Panc1 (cell line): ENCODE data around the gene MFN1. TPM values are rescaled to one million over a fixed set of nuclear protein-coding genes. Genes with fewer than 3 reads are reported as not detected.

Experiments used
- ATAC-seq: fragments of 200-7000 bp; cut with Tn5 transposase; 2 replicates; pipeline ENCODE4 v1.9.1; 2020; ENCODE audit warnings: mild to moderate bottlenecking, moderate library complexity
- BruUV-seq: library from RNA; stranded (reverse); fragments of 400-500 nt; replicated peaks from 2 replicates; lab custom pipeline; 2021; lab: Mats Ljungman, UMichigan
- CTCF ChIA-PET: fragments of 300-600 bp; sonication (Branson Sonifier 250); formaldehyde crosslinking; loops from one replicate; lab custom pipeline; 2022; ENCODE audit warnings: antibody characterized with exemption; lab: Charles Lee
- POLR2A ChIA-PET: fragments of 300-600 bp; sonication (Branson Sonifier 250); formaldehyde crosslinking; loops from one replicate; lab custom pipeline; 2022; ENCODE audit warnings: antibody characterized with exemption; lab: Charles Lee
- DNase-seq: peaks from one replicate; pipeline ENCODE4 v3.0.0-alpha.2; 2010; ENCODE audit warnings: low read depth, low spot score
- H3K27ac ChIP-seq: 2 replicates; pipeline ENCODE4 v1.5.1; 2011; ENCODE audit warnings: mild to moderate bottlenecking, low read length, inconsistent platforms
- H3K27me3 ChIP-seq: fragments of 200-500 bp; sonication (Bioruptor generic); 2 replicates; pipeline ENCODE4 v1.6.0; 2014; ENCODE audit warnings: low read length, inconsistent platforms; ENCODE audit not compliant: control insufficient read depth, insufficient read depth
- H3K36me3 ChIP-seq: fragments of 200-500 bp; sonication (Bioruptor generic); 2 replicates; pipeline ENCODE4 v1.5.1; 2014; ENCODE audit warnings: inconsistent platforms, mild to moderate bottlenecking, low read length, moderate library complexity; ENCODE audit not compliant: control insufficient read depth, insufficient read depth
- H3K4me1 ChIP-seq: 2 replicates; pipeline ENCODE4 v1.5.1; 2011; ENCODE audit warnings: inconsistent platforms, mild to moderate bottlenecking, low read length, moderate library complexity; ENCODE audit not compliant: control insufficient read depth, insufficient read depth
- H3K4me3 ChIP-seq, 2 experiments: 2 replicates each; pipeline ENCODE4 v1.5.1; 2011 to 2012; ENCODE audit warnings: low read depth in 2 of 2, low read length in 2 of 2, mild to moderate bottlenecking in 2 of 2, inconsistent platforms in 1 of 2, moderate library complexity in 1 of 2
- H3K9me3 ChIP-seq: fragments of 200-500 bp; sonication (Bioruptor generic); 2 replicates; pipeline ENCODE4 v1.5.1; 2014; ENCODE audit warnings: low read depth, mild to moderate bottlenecking, inconsistent platforms, low read length, moderate library complexity; ENCODE audit not compliant: control insufficient read depth, insufficient read depth
- POLR2AphosphoS5 ChIP-seq: IDR thresholded peaks from 2 replicates; pipeline ENCODE4 v1.6.1; 2012; ENCODE audit warnings: mild to moderate bottlenecking, low read depth, low read length, moderate library complexity
- SIN3A ChIP-seq: IDR thresholded peaks from 2 replicates; pipeline ENCODE4 v1.6.1; 2012; ENCODE audit warnings: low read depth, mild to moderate bottlenecking, low read length, moderate library complexity, borderline replicate concordance; ENCODE audit not compliant: insufficient read depth
- TCF7L2 ChIP-seq: IDR thresholded peaks from 2 replicates; pipeline ENCODE4 v1.6.1; 2011; ENCODE audit warnings: mild to moderate bottlenecking, low read depth, low read length, inconsistent platforms
- in situ Hi-C: cut with HindIII; loops from 2 replicates; pipeline ENCODE4 v1.10.0; 2016; ENCODE audit warnings: low sequenced_read_pairs, low pct_unique_long_range_greater_than_20kb
- intact Hi-C: fragments of 100-400 bp; cut with micrococcal nuclease; formaldehyde crosslinking; loops from one replicate; pipeline ENCODE4 v1.10.0; 2022; ENCODE audit not compliant: unreplicated experiment
- total RNA-seq: library from RNA; stranded (reverse); gene quantifications from one replicate; pipeline ENCODE4 v1.2.1, GENCODE V29; 2021; ENCODE audit not compliant: unreplicated experiment
- TF ChIP-seq, protein P1 (sequence below): fragments of 450-650 bp; IDR thresholded peaks from 2 replicates; pipeline ENCODE4 v1.5.1; 2017; ENCODE audit warnings: mild to moderate bottlenecking
- TF ChIP-seq, protein P2 (sequence below), 2 experiments: IDR thresholded peaks; 2 replicates each; pipeline ENCODE4 v1.6.1; 2011 to 2012; ENCODE audit warnings: low read depth in 2 of 2, control low read depth in 1 of 2, low read length in 1 of 2, mild to moderate bottlenecking in 1 of 2, moderate library complexity in 1 of 2; ENCODE audit not compliant: insufficient read depth in 1 of 2

MFN1 gene
- total RNA-seq, 1 experiment from 2014 or later = 73.5 TPM

GRCh38 chr3:179438841-179439240 is 91.3 kb downstream of the MFN1 start:
- Histone ChIP-seq H3K27me3 (no peaks in the 10 kb centered on the region), H3K36me3 (no peaks in the 10 kb centered on the region), H3K9me3 (no peaks in the 10 kb centered on the region), H3K4me3 (no peak overlapping the region), H3K4me1 (no peaks in the 10 kb centered on the region), H3K27ac (no peak overlapping the region)
- ChIA-PET POLR2A (no interaction called here), CTCF (no interaction called here)
- intact Hi-C loops (no loop called here), in situ Hi-C loops (no loop called here)
- DNase-seq (no peak), ATAC-seq (no peak)
- TF ChIP-seq SIN3A = no peak
- TF ChIP-seq, protein P1, sequence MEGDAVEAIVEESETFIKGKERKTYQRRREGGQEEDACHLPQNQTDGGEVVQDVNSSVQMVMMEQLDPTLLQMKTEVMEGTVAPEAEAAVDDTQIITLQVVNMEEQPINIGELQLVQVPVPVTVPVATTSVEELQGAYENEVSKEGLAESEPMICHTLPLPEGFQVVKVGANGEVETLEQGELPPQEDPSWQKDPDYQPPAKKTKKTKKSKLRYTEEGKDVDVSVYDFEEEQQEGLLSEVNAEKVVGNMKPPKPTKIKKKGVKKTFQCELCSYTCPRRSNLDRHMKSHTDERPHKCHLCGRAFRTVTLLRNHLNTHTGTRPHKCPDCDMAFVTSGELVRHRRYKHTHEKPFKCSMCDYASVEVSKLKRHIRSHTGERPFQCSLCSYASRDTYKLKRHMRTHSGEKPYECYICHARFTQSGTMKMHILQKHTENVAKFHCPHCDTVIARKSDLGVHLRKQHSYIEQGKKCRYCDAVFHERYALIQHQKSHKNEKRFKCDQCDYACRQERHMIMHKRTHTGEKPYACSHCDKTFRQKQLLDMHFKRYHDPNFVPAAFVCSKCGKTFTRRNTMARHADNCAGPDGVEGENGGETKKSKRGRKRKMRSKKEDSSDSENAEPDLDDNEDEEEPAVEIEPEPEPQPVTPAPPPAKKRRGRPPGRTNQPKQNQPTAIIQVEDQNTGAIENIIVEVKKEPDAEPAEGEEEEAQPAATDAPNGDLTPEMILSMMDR = no peak
- TF ChIP-seq, protein P2, sequence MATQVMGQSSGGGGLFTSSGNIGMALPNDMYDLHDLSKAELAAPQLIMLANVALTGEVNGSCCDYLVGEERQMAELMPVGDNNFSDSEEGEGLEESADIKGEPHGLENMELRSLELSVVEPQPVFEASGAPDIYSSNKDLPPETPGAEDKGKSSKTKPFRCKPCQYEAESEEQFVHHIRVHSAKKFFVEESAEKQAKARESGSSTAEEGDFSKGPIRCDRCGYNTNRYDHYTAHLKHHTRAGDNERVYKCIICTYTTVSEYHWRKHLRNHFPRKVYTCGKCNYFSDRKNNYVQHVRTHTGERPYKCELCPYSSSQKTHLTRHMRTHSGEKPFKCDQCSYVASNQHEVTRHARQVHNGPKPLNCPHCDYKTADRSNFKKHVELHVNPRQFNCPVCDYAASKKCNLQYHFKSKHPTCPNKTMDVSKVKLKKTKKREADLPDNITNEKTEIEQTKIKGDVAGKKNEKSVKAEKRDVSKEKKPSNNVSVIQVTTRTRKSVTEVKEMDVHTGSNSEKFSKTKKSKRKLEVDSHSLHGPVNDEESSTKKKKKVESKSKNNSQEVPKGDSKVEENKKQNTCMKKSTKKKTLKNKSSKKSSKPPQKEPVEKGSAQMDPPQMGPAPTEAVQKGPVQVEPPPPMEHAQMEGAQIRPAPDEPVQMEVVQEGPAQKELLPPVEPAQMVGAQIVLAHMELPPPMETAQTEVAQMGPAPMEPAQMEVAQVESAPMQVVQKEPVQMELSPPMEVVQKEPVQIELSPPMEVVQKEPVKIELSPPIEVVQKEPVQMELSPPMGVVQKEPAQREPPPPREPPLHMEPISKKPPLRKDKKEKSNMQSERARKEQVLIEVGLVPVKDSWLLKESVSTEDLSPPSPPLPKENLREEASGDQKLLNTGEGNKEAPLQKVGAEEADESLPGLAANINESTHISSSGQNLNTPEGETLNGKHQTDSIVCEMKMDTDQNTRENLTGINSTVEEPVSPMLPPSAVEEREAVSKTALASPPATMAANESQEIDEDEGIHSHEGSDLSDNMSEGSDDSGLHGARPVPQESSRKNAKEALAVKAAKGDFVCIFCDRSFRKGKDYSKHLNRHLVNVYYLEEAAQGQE (IDR thresholded peaks at IDR 0.05; ENCODE audit: insufficient read depth in 1 of 2, low read depth in 2 of 2, low read length in 1 of 2) = no peak
- no peak for TF ChIP-seq TCF7L2
- no peak for TF ChIP-seq POLR2AphosphoS5
- no TSS peak for BruUV-seq

Other genes with a start within 250 kb of the MFN1 start
- 27.6 TPM for gene PIK3CA, start 199.4 kb upstream of the MFN1 start, total RNA-seq
- 5.8 TPM for gene KCNMB3, start 96.6 kb upstream of the MFN1 start, total RNA-seq
- 56.1 TPM for gene ZNF639, start 24.7 kb upstream of the MFN1 start, total RNA-seq
- gene GNB4, start 103.8 kb downstream of the MFN1 start, total RNA-seq = 26.7 TPM
- 122 TPM for gene ACTL6A, start 215.2 kb downstream of the MFN1 start, total RNA-seq